MM.1S (cell line): ENCODE data around the gene TMEM232.

Experiments
- DNase-seq: peaks from one replicate; pipeline ENCODE4 v3.0.0-alpha.2; 2015
- H2AFZ ChIP-seq: fragments of 300-600 bp; sonication (generic); 2 replicates; pipeline ENCODE4 v1.6.0; 2016; ENCODE audit warnings: antibody characterized with exemption, low read length
- H3F3A ChIP-seq: fragments of 300-600 bp; sonication (generic); 2 replicates; pipeline ENCODE4 v1.6.1; 2016; ENCODE audit warnings: mild to moderate bottlenecking, antibody characterized with exemption, low read length, moderate library complexity, mixed read lengths; ENCODE audit not compliant: insufficient read depth
- H3K27ac ChIP-seq: fragments of 300-600 bp; sonication (generic); 2 replicates; pipeline ENCODE4 v1.5.1; 2016; ENCODE audit warnings: mild to moderate bottlenecking, low read length
- H3K27me3 ChIP-seq: fragments of 300-600 bp; sonication (generic); replicated peaks from 2 replicates; pipeline ENCODE4 v1.6.0; 2016; ENCODE audit warnings: low read length; ENCODE audit not compliant: insufficient read depth
- H3K36me3 ChIP-seq: fragments of 300-600 bp; sonication (generic); replicated peaks from 2 replicates; pipeline ENCODE4 v1.6.1; 2016; ENCODE audit warnings: mild to moderate bottlenecking, low read length, mixed read lengths; ENCODE audit not compliant: insufficient read depth
- H3K4me1 ChIP-seq: fragments of 300-600 bp; sonication (generic); 2 replicates; pipeline ENCODE4 v1.6.1; 2016; ENCODE audit warnings: low read length, mixed read lengths
- H3K4me2 ChIP-seq: fragments of 300-600 bp; sonication (generic); 2 replicates; pipeline ENCODE4 v1.6.0; 2016; ENCODE audit warnings: low read depth, low read length
- H3K4me3 ChIP-seq: fragments of 300-600 bp; sonication (generic); 2 replicates; pipeline ENCODE4 v1.5.1; 2016; ENCODE audit warnings: low read length, mixed read lengths
- H3K79me2 ChIP-seq: fragments of 300-600 bp; sonication (generic); 2 replicates; pipeline ENCODE4 v1.6.1; 2016; ENCODE audit warnings: mixed run types, low read length, mixed read lengths
- H3K9ac ChIP-seq: fragments of 300-600 bp; sonication (generic); 2 replicates; pipeline ENCODE4 v1.6.1; 2016; ENCODE audit warnings: low read length, mixed read lengths
- H3K9me2 ChIP-seq: fragments of 300-600 bp; sonication (generic); replicated peaks from 2 replicates; pipeline ENCODE4 v1.6.1; 2016; ENCODE audit warnings: mild to moderate bottlenecking, low read length, mixed read lengths; ENCODE audit not compliant: insufficient read depth
- H3K9me3 ChIP-seq: fragments of 300-600 bp; sonication (generic); replicated peaks from 2 replicates; pipeline ENCODE4 v1.6.1; 2016; ENCODE audit warnings: mild to moderate bottlenecking, low read length, mixed read lengths; ENCODE audit not compliant: insufficient read depth
- H4K20me1 ChIP-seq: fragments of 300-600 bp; sonication (generic); 2 replicates; pipeline ENCODE4 v1.6.1; 2016; ENCODE audit warnings: mild to moderate bottlenecking, low read length, moderate library complexity, mixed read lengths; ENCODE audit not compliant: insufficient read depth
- EZH2 ChIP-seq: fragments of 300-600 bp; sonication (generic); optimal IDR thresholded peaks from 2 replicates; pipeline ENCODE3; 2017; ENCODE audit warnings: low read depth, mild to moderate bottlenecking, antibody characterized with exemption, low read length, mixed read lengths
- EZH2phosphoT487 ChIP-seq: fragments of 300-600 bp; sonication (generic); IDR thresholded peaks from 2 replicates; pipeline ENCODE4 v1.6.1; 2018; ENCODE audit warnings: antibody characterized with exemption, low read length
- TF ChIP-seq, protein P1 (sequence below): fragments of 300-600 bp; sonication (generic); IDR thresholded peaks from 2 replicates; pipeline ENCODE4 v1.5.1; 2016; ENCODE audit warnings: antibody characterized with exemption, low read length, mixed read lengths

The TMEM232 gene

DNA sequence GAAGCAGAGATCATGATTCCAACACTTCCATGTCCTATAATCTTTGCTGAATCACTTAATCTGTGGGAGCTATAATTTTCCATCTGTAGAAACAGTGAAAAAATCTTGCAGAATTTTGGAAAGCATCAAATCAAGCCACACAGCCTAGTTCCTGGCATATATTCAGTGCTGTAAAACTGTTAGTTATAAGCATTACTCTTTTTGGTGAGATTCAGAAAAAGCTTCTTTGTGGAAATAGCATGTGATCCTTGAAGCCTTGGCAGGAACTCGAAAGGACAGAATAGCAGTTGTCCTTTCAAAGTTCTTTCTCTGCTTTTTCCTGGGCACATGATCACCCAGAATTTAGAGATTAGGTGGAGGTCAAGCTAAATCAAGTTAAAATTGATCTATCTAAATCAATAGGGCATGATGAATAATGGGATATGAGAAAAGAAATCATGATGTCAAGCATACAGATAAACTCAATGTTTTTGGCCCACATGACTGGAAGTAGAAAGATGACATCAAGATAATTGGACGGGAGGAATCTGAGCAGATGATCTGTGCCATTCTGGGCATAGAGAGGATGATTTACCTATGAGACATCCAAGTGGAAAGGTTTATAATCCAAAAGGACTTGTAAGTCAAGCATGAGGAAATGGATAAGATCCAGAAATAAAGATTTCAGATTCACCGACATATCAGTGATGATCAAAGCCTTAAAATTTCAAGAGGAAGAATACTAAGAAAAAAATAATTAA lies 73.1 kb downstream of the TMEM232 start:
- Histone ChIP-seq H3K4me2 (no peak overlapping the region), H3K36me3 (no peaks in the 10 kb centered on the region), H3K4me1 (no peaks in the 10 kb centered on the region), H3K4me3 (no peak overlapping the region), H3K9ac (no peak overlapping the region), H3K9me2 (no peaks in the 10 kb centered on the region), H3K27ac (no peak overlapping the region), H3F3A (no peaks in the 10 kb centered on the region), H3K27me3 (no peaks in the 10 kb centered on the region), H3K9me3 (no peaks in the 10 kb centered on the region), H4K20me1 (no peaks in the 10 kb centered on the region), H2AFZ (no peak overlapping the region), H3K79me2 (no peaks in the 10 kb centered on the region)
- TF ChIP-seq, protein P1, sequence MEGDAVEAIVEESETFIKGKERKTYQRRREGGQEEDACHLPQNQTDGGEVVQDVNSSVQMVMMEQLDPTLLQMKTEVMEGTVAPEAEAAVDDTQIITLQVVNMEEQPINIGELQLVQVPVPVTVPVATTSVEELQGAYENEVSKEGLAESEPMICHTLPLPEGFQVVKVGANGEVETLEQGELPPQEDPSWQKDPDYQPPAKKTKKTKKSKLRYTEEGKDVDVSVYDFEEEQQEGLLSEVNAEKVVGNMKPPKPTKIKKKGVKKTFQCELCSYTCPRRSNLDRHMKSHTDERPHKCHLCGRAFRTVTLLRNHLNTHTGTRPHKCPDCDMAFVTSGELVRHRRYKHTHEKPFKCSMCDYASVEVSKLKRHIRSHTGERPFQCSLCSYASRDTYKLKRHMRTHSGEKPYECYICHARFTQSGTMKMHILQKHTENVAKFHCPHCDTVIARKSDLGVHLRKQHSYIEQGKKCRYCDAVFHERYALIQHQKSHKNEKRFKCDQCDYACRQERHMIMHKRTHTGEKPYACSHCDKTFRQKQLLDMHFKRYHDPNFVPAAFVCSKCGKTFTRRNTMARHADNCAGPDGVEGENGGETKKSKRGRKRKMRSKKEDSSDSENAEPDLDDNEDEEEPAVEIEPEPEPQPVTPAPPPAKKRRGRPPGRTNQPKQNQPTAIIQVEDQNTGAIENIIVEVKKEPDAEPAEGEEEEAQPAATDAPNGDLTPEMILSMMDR, result no peak
- TF ChIP-seq EZH2 (no peak), EZH2phosphoT487 (no peak)
- no peak for DNase-seq

DNA sequence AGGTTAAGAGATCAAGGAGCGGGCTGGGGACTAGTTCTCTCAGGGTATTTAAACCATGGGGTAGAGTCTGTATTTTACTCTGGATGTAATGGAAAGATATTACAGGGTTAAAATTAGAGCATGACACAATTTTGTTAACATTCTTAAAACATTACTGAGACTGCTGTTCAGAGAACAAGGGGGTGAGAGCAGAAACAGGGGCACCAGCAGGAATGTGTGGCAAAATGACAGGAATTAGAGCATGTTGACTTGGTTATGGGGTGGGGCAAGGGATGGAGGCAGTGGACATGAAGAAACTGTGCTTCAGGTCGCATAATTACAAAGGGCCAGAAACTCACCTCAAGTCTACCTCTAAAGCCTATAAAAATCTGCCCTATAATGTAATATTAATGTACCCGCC lies 75.0 kb downstream of the TMEM232 start:
- Histone ChIP-seq H3F3A (no peaks in the 10 kb centered on the region), H3K36me3 (no peaks in the 10 kb centered on the region), H3K27me3 (no peaks in the 10 kb centered on the region), H4K20me1 (no peaks in the 10 kb centered on the region), H3K4me3 (no peak overlapping the region), H3K9me3 (no peaks in the 10 kb centered on the region), H3K9me2 (no peaks in the 10 kb centered on the region), H3K27ac (no peak overlapping the region), H3K9ac (no peak overlapping the region), H2AFZ (no peak overlapping the region), H3K4me1 (no peaks in the 10 kb centered on the region), H3K79me2 (no peaks in the 10 kb centered on the region), H3K4me2 (no peak overlapping the region)
- TF ChIP-seq, protein P1, result no peak
- TF ChIP-seq EZH2, result no peak
- no peak for TF ChIP-seq EZH2phosphoT487
- DNase-seq, result no peak

DNA sequence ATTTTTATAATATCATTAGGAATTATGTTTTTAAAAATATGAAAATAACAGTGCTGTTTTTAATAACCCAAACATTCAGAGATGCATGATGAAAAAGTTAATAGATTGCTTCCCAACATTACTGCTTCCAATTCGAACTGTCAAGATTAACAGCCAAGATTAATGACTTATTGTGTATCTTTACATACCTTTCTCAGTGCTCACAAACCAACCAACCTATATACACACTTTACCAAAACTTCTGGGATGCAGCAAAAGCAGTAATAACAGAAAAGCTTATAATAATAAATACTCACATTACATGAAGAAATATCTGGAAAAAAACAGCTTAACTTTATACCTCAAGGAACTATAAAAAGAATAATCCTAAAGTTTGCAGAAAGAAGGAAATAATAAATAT lies 82.1 kb downstream of the TMEM232 start:
- DNase-seq, result no peak
- Histone ChIP-seq H3F3A (no peaks in the 10 kb centered on the region), H4K20me1 (no peaks in the 10 kb centered on the region), H3K4me2 (no peak overlapping the region), H3K9me2 (no peaks in the 10 kb centered on the region), H3K9me3 (no peaks in the 10 kb centered on the region), H3K27ac (no peak overlapping the region), H3K27me3 (no peaks in the 10 kb centered on the region), H3K36me3 (no peaks in the 10 kb centered on the region), H3K4me3 (no peak overlapping the region), H3K9ac (no peak overlapping the region), H2AFZ (no peak overlapping the region), H3K4me1 (no peaks in the 10 kb centered on the region), H3K79me2 (no peaks in the 10 kb centered on the region)
- TF ChIP-seq, protein P1, result no peak
- no peak for TF ChIP-seq EZH2
